ENCODE results near the gene ATP8A2. TPM values are rescaled to one million over a fixed set of nuclear protein-coding genes. Genes with fewer than 3 reads are reported as not detected.
"Not testable (repeated sequence)": the region's sequence is repeated elsewhere in the genome, so short reads cannot be mapped to it uniquely, and the experiment has no call there.

The ATP8A2 gene
- total and polyA plus RNA-seq, 12 donors: under 0.01 to 0.18 (median 0.10) TPM; not detected in 3

DNA sequence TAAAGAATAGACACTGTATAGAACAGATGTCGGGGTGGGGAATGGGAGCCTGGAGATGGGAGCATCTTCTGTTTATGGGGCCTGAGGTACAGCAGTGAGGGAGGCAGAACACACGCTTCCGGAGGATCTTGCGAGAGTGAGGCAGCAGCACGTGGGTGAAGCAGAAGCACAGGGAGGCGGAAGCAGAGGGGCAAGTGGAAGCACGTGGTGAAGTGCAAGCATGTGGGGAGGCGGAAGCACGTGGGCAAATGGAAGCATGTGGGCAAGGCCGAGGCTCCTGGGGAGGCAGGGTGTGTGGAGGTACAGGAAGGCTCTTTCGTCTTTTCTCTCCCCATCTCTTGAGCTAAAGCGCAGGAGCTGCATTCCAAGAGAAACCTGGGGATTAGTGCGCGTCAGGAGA is 198.4 kb downstream of the ATP8A2 start:
- WGBS, 2 donors: 87 to 89% methylated on average over 14 of the region's 14 CpGs
- intact Hi-C loops (cut with DNase I): loop anchor here in 3 of 10 donors (5.0 kb wide), 3 partner anchors 492 to 568 kb away; no protein-coding TSS in a partner anchor

DNA sequence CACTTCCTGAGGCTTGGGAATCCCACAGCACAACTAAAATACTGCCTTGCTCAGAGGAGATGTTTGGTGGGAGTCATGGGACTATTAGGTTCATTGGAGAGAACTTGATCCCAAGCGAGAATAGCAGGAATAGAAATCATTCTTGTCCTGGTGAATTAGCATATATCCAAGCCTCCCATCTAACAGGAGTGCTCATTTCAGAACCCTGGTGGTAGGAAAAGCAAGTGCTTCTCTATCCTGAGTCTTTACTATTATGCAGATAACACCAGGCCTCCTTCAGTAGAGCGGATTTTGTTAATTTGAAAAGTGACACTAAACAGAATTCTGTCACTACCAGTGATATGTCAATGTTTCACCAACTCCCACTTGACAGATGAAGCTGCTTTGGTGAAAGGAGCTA is 199.5 kb downstream of the ATP8A2 start:
- Histone ChIP-seq H3K4me3 (no peak overlapping the region), H3K36me3 (no peaks in the 10 kb centered on the region), H3K9me3 (no peaks in the 10 kb centered on the region), H3K4me1 (no peaks in the 10 kb centered on the region), H3K27ac (no peak overlapping the region), H3K27me3 (peaks cover 0 to 71% (median 31%) of the 10 kb centered on the region in 7 donors)
- 84 to 86% methylated on average over 2 of the region's 2 CpGs for WGBS, 2 donors
- DNase-seq (no peak), ATAC-seq (no peak)
- TF ChIP-seq, protein P1, sequence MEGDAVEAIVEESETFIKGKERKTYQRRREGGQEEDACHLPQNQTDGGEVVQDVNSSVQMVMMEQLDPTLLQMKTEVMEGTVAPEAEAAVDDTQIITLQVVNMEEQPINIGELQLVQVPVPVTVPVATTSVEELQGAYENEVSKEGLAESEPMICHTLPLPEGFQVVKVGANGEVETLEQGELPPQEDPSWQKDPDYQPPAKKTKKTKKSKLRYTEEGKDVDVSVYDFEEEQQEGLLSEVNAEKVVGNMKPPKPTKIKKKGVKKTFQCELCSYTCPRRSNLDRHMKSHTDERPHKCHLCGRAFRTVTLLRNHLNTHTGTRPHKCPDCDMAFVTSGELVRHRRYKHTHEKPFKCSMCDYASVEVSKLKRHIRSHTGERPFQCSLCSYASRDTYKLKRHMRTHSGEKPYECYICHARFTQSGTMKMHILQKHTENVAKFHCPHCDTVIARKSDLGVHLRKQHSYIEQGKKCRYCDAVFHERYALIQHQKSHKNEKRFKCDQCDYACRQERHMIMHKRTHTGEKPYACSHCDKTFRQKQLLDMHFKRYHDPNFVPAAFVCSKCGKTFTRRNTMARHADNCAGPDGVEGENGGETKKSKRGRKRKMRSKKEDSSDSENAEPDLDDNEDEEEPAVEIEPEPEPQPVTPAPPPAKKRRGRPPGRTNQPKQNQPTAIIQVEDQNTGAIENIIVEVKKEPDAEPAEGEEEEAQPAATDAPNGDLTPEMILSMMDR (IDR thresholded peaks at IDR 0.05): no peak
- intact Hi-C loops (cut with DNase I): loop anchor here in 3 of 10 donors (5.0 kb wide), 3 partner anchors 491 to 569 kb away; no protein-coding TSS in a partner anchor

More for the DNA sequence above, 198.4 kb downstream of the ATP8A2 start:
- TF ChIP-seq, protein P1 (IDR thresholded peaks at IDR 0.05): no peak
- peaks cover 0 to 70% (median 26%) of the 10 kb centered on the region in 7 donors for H3K27me3 ChIP-seq
- no peaks in the 10 kb centered on the region for H3K9me3 ChIP-seq
- no peak overlapping the region for H3K4me3 ChIP-seq
- no peak overlapping the region for H3K27ac ChIP-seq
- ATAC-seq (no peak), DNase-seq (no peak)
- H3K36me3 ChIP-seq: no peaks in the 10 kb centered on the region
- no peaks in the 10 kb centered on the region for H3K4me1 ChIP-seq

DNA sequence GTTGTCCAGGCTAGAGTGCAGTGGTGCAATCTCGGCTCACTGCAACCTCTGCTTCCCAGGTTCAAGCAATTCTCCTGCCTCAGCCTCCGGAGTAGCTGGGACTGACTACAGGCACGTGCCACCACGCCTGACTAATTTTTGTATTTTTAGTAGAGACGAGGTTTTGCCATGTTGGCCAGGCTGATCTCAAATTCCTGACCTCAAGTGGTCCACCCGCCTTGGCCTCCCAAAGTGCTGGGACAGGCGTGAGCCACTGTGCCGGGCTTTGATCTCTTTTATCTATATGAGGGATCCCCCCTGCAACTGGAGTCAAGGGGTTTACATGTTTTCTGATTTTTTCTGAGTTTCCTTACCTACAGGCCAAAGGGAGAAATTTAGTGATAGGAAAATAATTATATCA is 200.4 kb downstream of the ATP8A2 start:
- not testable (repeated sequence) for H3K36me3 ChIP-seq, ATAC-seq, H3K4me3 ChIP-seq, H3K27ac ChIP-seq, H3K4me1 ChIP-seq, H3K9me3 ChIP-seq, DNase-seq
- 68 to 73% methylated on average over 8 of the region's 8 CpGs for WGBS, 2 donors
- H3K27me3 ChIP-seq: peaks cover 0 to 71% (median 35%) of the 10 kb centered on the region in 7 donors
- intact Hi-C loops (cut with DNase I): loop anchor here in 3 of 10 donors (5.0 kb wide), 3 partner anchors 490 to 570 kb away; no protein-coding TSS in a partner anchor

DNA sequence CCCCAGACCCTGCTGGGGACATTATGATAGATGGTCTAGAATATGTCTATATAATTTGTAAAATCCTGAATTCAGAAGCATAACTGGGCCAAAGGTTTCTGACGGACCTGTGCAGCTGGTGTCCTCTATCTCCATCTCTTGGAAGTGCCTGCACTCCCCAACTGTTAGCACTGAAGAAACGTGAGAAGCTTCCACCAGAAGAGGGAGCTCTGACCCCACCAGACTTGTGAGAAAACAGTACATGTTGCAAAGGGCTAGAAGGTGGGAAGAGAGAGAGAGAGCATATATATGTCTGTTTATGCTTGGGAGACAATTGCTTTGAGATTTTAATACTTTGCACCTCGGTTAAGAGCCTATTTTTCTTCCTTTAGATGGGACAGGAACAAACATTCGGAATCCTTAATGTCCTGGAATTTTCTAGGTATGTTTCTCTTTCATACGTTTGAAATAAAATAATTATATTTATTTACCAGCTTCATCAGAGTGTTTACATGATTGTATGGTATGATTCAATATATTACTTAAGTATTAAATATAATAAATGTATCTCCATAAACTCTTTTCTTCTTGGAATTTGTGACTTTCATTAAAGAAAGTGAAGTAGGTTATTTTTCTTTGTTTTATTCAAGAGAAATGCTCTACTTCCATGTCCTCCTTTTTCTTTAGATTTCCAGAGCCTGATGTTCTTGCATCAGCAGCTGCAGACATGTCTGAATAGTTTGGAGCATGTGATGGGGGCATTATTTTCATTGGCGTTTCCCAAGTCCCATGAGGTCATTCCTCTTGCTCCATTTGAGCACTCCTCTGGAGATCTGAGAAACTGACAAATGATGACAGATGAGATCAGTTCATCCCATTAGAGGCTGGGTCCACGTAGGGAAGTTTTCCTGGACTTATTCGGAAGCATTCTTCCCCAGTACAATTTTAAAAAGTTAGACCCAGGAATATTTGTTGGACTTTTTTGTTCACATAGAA is 202.9 kb downstream of the ATP8A2 start:
- intact Hi-C loops (cut with DNase I): loop anchor here (1.0 to 5.0 kb wide), 7 partner anchors 488 to 572 kb away; no protein-coding TSS in a partner anchor
- Histone ChIP-seq H3K4me3 (no peak overlapping the region), H3K27me3 (peaks cover 0 to 69% (median 40%) of the 10 kb centered on the region in 7 donors), H3K9me3 (no peaks in the 10 kb centered on the region), H3K4me1 (no peaks in the 10 kb centered on the region), H3K27ac (no peak overlapping the region), H3K36me3 (no peaks in the 10 kb centered on the region)
- ATAC-seq: peak; percentile 65 to 94 (median 90)
- peak; percentile 15 to 85 for DNase-seq
- TF ChIP-seq, protein P1 (IDR thresholded peaks at IDR 0.05): peak; percentile 53 to 90 (median 84)
- 14 to 17% methylated on average over 8 of the region's 8 CpGs for WGBS, 2 donors
